HEK293 (cell line): Measurements from ENCODE around the gene XDH.

Source experiments
- CTCF ChIA-PET: fragments of 350-600 bp; formaldehyde crosslinking; extraction: SDS; loops from one replicate; lab custom pipeline; 2021; ENCODE audit warnings: antibody characterized with exemption; lab: Yijun Ruan, JAX
- POLR2A ChIA-PET: fragments of 300-600 bp; formaldehyde crosslinking; extraction: SDS; loops from one replicate; lab custom pipeline; 2020; ENCODE audit warnings: antibody characterized with exemption, inconsistent platforms; lab: Yijun Ruan, JAX
- H3K27ac ChIP-seq: fragments of 200-500 bp; sonication (Bioruptor generic); 2 replicates; pipeline ENCODE4 v1.5.1; 2014; ENCODE audit warnings: low read depth, low read length, control low read depth, inconsistent platforms; ENCODE audit errors: extremely low read depth
- H3K36me3 ChIP-seq, 2 experiments: fragments of 200-500 bp in 1 of 2; sonication (Bioruptor generic) in 1 of 2; 1 replicate in 1 of 2; 2 replicates in 1 of 2; pipeline ENCODE4 v1.5.1; 2014 to 2017; ENCODE audit warnings: inconsistent platforms in 2 of 2, low read length in 2 of 2; ENCODE audit not compliant: control insufficient read depth in 2 of 2, insufficient read depth in 1 of 2
- H3K4me1 ChIP-seq: fragments of 200-500 bp; sonication (Bioruptor generic); 2 replicates; pipeline ENCODE4 v1.5.1; 2014; ENCODE audit warnings: mild to moderate bottlenecking, low read length, inconsistent platforms; ENCODE audit not compliant: control insufficient read depth, insufficient read depth
- H3K4me3 ChIP-seq: 2 replicates; pipeline ENCODE4 v1.5.1; 2011; ENCODE audit warnings: low read depth, mild to moderate bottlenecking, control low read depth, low read length, moderate library complexity
- H3K9me3 ChIP-seq: fragments of 200-500 bp; sonication (Bioruptor generic); 2 replicates; pipeline ENCODE4 v1.5.1; 2014; ENCODE audit warnings: low read depth, low read length, inconsistent platforms; ENCODE audit not compliant: control insufficient read depth, insufficient read depth
- AEBP2 ChIP-seq: fragments of 450-650 bp; formaldehyde crosslinking; IDR thresholded peaks from 2 replicates; pipeline ENCODE4 v1.5.1; 2016; ENCODE audit warnings: missing biosample characterization, missing genetic modification characterization, borderline replicate concordance
- EGR2 ChIP-seq: fragments of 450-650 bp; formaldehyde crosslinking; IDR thresholded peaks from 2 replicates; pipeline ENCODE4 v1.5.1; 2016; ENCODE audit warnings: low read depth, missing biosample characterization, missing genetic modification characterization
- FEZF1 ChIP-seq: fragments of 450-650 bp; formaldehyde crosslinking; IDR thresholded peaks from 2 replicates; pipeline ENCODE4 v1.5.1; 2016; ENCODE audit warnings: missing biosample characterization, missing genetic modification characterization
- HIC1 ChIP-seq: fragments of 450-650 bp; formaldehyde crosslinking; IDR thresholded peaks from 2 replicates; pipeline ENCODE4 v1.5.1; 2016; ENCODE audit warnings: missing biosample characterization, missing genetic modification characterization
- KLF16 ChIP-seq: fragments of 450-650 bp; formaldehyde crosslinking; IDR thresholded peaks from 2 replicates; pipeline ENCODE4 v1.5.1; 2017; ENCODE audit warnings: missing biosample characterization, missing genetic modification characterization
- PRDM6 ChIP-seq: fragments of 450-650 bp; formaldehyde crosslinking; IDR thresholded peaks from 2 replicates; pipeline ENCODE4 v1.5.1; 2017; ENCODE audit warnings: missing biosample characterization, missing genetic modification characterization
- SCRT1 ChIP-seq: fragments of 450-650 bp; formaldehyde crosslinking; IDR thresholded peaks from 2 replicates; pipeline ENCODE4 v1.5.1; 2016; ENCODE audit warnings: missing biosample characterization, missing genetic modification characterization, borderline replicate concordance
- ZBTB48 ChIP-seq: fragments of 450-650 bp; formaldehyde crosslinking; IDR thresholded peaks from 2 replicates; pipeline ENCODE4 v1.5.1; 2016; ENCODE audit warnings: missing biosample characterization, missing genetic modification characterization
- ZFHX2 ChIP-seq: fragments of 450-650 bp; formaldehyde crosslinking; conservative IDR thresholded peaks from 2 replicates; pipeline ENCODE4 v1.5.1; 2016; ENCODE audit warnings: missing biosample characterization, missing genetic modification characterization
- ZNF169 ChIP-seq: fragments of 450-650 bp; formaldehyde crosslinking; IDR thresholded peaks from 2 replicates; pipeline ENCODE4 v1.5.1; 2016; ENCODE audit warnings: missing biosample characterization, missing genetic modification characterization
- ZNF23 ChIP-seq: fragments of 450-650 bp; formaldehyde crosslinking; IDR thresholded peaks from 2 replicates; pipeline ENCODE4 v1.5.1; 2016; ENCODE audit warnings: missing biosample characterization, missing genetic modification characterization, borderline replicate concordance
- ZNF398 ChIP-seq: fragments of 450-650 bp; formaldehyde crosslinking; IDR thresholded peaks from 2 replicates; pipeline ENCODE4 v1.5.1; 2017; ENCODE audit warnings: missing biosample characterization, missing genetic modification characterization
- ZNF530 ChIP-seq: fragments of 450-650 bp; formaldehyde crosslinking; IDR thresholded peaks from 2 replicates; pipeline ENCODE4 v1.5.1; 2016; ENCODE audit warnings: low read depth, missing biosample characterization, missing genetic modification characterization
- ZNF544 ChIP-seq: fragments of 450-650 bp; formaldehyde crosslinking; IDR thresholded peaks from 2 replicates; pipeline ENCODE4 v1.5.0; 2017; ENCODE audit warnings: missing biosample characterization, missing genetic modification characterization
- ZNF623 ChIP-seq: fragments of 450-650 bp; formaldehyde crosslinking; IDR thresholded peaks from 2 replicates; pipeline ENCODE4 v1.5.1; 2016; ENCODE audit warnings: missing biosample characterization, missing genetic modification characterization
- ZNF639 ChIP-seq: fragments of 450-650 bp; formaldehyde crosslinking; IDR thresholded peaks from 2 replicates; pipeline ENCODE4 v1.5.1; 2016; ENCODE audit warnings: missing biosample characterization, missing genetic modification characterization
- ZNF777 ChIP-seq: fragments of 450-650 bp; formaldehyde crosslinking; IDR thresholded peaks from 2 replicates; pipeline ENCODE4 v1.5.1; 2017; ENCODE audit warnings: missing biosample characterization, missing genetic modification characterization, borderline replicate concordance
- ZNF791 ChIP-seq: fragments of 450-650 bp; formaldehyde crosslinking; IDR thresholded peaks from 2 replicates; pipeline ENCODE4 v1.5.1; 2016; ENCODE audit warnings: missing biosample characterization, missing genetic modification characterization
- ZSCAN16 ChIP-seq: fragments of 450-650 bp; formaldehyde crosslinking; IDR thresholded peaks from 2 replicates; pipeline ENCODE4 v1.5.1; 2016; ENCODE audit warnings: missing biosample characterization, missing genetic modification characterization

The XDH gene

GRCh38 chr2:31337197-31337596 is 77.3 kb downstream of the XDH start:
- ChIA-PET CTCF (no interaction called here), POLR2A (no interaction called here)
- H3K27ac ChIP-seq = no peak overlapping the region
- no peaks in the 10 kb centered on the region for H3K9me3 ChIP-seq
- H3K4me3 ChIP-seq = no peak overlapping the region
- H3K4me1 ChIP-seq = peaks cover 16% of the 10 kb centered on the region
- no peaks in the 10 kb centered on the region for H3K36me3 ChIP-seq
- no peak for TF ChIP-seq ZNF791 (tag by site-specific recombination)

GRCh38 chr2:31335921-31336585 is 78.5 kb downstream of the XDH start:
- CTCF ChIA-PET = interaction anchor here (4.1 to 7.5 kb wide), 2 partner anchors 166 to 622 kb away, joined by 24 to 114 read pairs; no protein-coding TSS in a partner anchor
- Histone ChIP-seq H3K27ac (no peak overlapping the region), H3K9me3 (no peaks in the 10 kb centered on the region), H3K36me3 (no peaks in the 10 kb centered on the region), H3K4me3 (no peak overlapping the region), H3K4me1 (peaks cover 16% of the 10 kb centered on the region)
- POLR2A ChIA-PET = no interaction called here
- TF ChIP-seq ZFHX2 (tag by site-specific recombination) (peak; percentile 84), ZNF169 (tag by site-specific recombination) (no peak), ZSCAN16 (tag by site-specific recombination) (no peak), HIC1 (tag by site-specific recombination) (no peak), EGR2 (tag by site-specific recombination) (peak; percentile 72), PRDM6 (tag by site-specific recombination) (no peak), ZNF23 (no peak)

- no peaks in the 10 kb centered on the region for H3K36me3 ChIP-seq
- ChIA-PET POLR2A (interaction anchor here (0.5 kb wide), 1 partner anchor 15 kb away, joined by 3 read pairs; no protein-coding TSS in a partner anchor), CTCF (interaction anchor here (0.6 to 7.5 kb wide), 33 partner anchors 10 to 1175 kb away, joined by 3 to 114 read pairs (median 4); partner anchors contain the start of gene EHD3)
- no peak overlapping the region for H3K4me3 ChIP-seq
- H3K9me3 ChIP-seq = no peaks in the 10 kb centered on the region
- peaks cover 16% of the 10 kb centered on the region for H3K4me1 ChIP-seq
- H3K27ac ChIP-seq = peak overlapping the region; percentile 72
- peak; percentile 93 for TF ChIP-seq ZNF639 (tag by site-specific recombination)
- no peak for TF ChIP-seq ZBTB48
- no peak for TF ChIP-seq KLF16 (tag by site-specific recombination)
- no peak for TF ChIP-seq ZNF544 (tag by site-specific recombination)
- no peak for TF ChIP-seq ZNF623
- no peak for TF ChIP-seq ZNF777 (tag by site-specific recombination)
- no peak for TF ChIP-seq ZNF530
- TF ChIP-seq ZNF398 = 0 out of 2 replicates have a peak, but pooled peaks have one; percentile 16
- TF ChIP-seq FEZF1 (tag by site-specific recombination) = peak; percentile 92
- TF ChIP-seq SCRT1 (tag by site-specific recombination) = no peak
- TF ChIP-seq AEBP2 = no peak
These were observed 80.1 kb downstream of the XDH start for GRCh38 chr2:31334311-31335026.
